PC-3 (cell line): Measurements from ENCODE around the gene HDGF. TPM values are rescaled to one million over a fixed set of nuclear protein-coding genes. Genes with fewer than 3 reads are reported as not detected.

Source experiments
- ATAC-seq: fragments of 200-7000 bp; cut with Tn5 transposase; 2 replicates; pipeline ENCODE4 v1.9.1; 2020; ENCODE audit warnings: mild to moderate bottlenecking, moderate library complexity
- BruUV-seq: library from RNA; stranded (reverse); fragments of 400-500 nt; replicated peaks from 2 replicates; lab custom pipeline; 2021; lab: Mats Ljungman, UMichigan
- CTCF ChIA-PET: fragments of 300-600 bp; sonication (Branson Sonifier 250); formaldehyde crosslinking; loops from one replicate; lab custom pipeline; 2022; ENCODE audit warnings: antibody characterized with exemption; lab: Charles Lee
- POLR2A ChIA-PET: fragments of 300-600 bp; sonication (Branson Sonifier 250); formaldehyde crosslinking; loops from one replicate; lab custom pipeline; 2022; ENCODE audit warnings: antibody characterized with exemption; ENCODE audit not compliant: unreplicated experiment; lab: Charles Lee
- DNase-seq: peaks from one replicate; pipeline ENCODE4 v3.0.0-alpha.2; 2015
- H2AFZ ChIP-seq: fragments of 300-600 bp; sonication (generic); 2 replicates; pipeline ENCODE4 v1.6.0; 2016; ENCODE audit warnings: antibody characterized with exemption, low read length
- H3F3A ChIP-seq: fragments of 300-600 bp; sonication (generic); one replicate; pipeline ENCODE4 v1.6.0; 2017; ENCODE audit warnings: antibody characterized with exemption, low read length, control low read depth, mild to moderate bottlenecking; ENCODE audit not compliant: unreplicated experiment
- H3K27ac ChIP-seq: fragments of 300-600 bp; sonication (generic); 2 replicates; pipeline ENCODE4 v1.5.1; 2016; ENCODE audit warnings: mild to moderate bottlenecking, low read length
- H3K27me3 ChIP-seq: fragments of 300-600 bp; sonication (generic); 2 replicates; pipeline ENCODE4 v1.6.1; 2016; ENCODE audit warnings: low read length, mixed read lengths
- H3K36me3 ChIP-seq: fragments of 300-600 bp; sonication (generic); 2 replicates; pipeline ENCODE4 v1.6.1; 2016; ENCODE audit warnings: low read depth, mixed run types, low read length, mixed read lengths
- H3K4me1 ChIP-seq: fragments of 300-600 bp; sonication (generic); 2 replicates; pipeline ENCODE4 v1.5.1; 2016; ENCODE audit warnings: low read length; ENCODE audit not compliant: insufficient read depth
- H3K4me2 ChIP-seq: fragments of 300-600 bp; sonication (generic); 2 replicates; pipeline ENCODE4 v1.6.0; 2016; ENCODE audit warnings: low read length
- H3K4me3 ChIP-seq: fragments of 300-600 bp; sonication (generic); 2 replicates; pipeline ENCODE4 v1.5.1; 2016; ENCODE audit warnings: mild to moderate bottlenecking, low read length, mixed read lengths
- H3K79me2 ChIP-seq: fragments of 300-600 bp; sonication (generic); 2 replicates; pipeline ENCODE4 v1.6.1; 2017; ENCODE audit warnings: low read length, mixed read lengths
- H3K9ac ChIP-seq: fragments of 300-600 bp; sonication (generic); 2 replicates; pipeline ENCODE4 v1.6.0; 2016; ENCODE audit warnings: mild to moderate bottlenecking, low read length
- H3K9me2 ChIP-seq: fragments of 300-600 bp; sonication (generic); replicated peaks from 2 replicates; pipeline ENCODE4 v1.6.1; 2016; ENCODE audit warnings: mixed run types, low read length, mixed read lengths
- H3K9me3 ChIP-seq: fragments of 300-600 bp; sonication (generic); 2 replicates; pipeline ENCODE4 v1.6.1; 2016; ENCODE audit warnings: low read length, mixed read lengths
- H4K20me1 ChIP-seq: fragments of 300-600 bp; sonication (generic); 2 replicates; pipeline ENCODE4 v1.6.1; 2016; ENCODE audit warnings: low read length, mixed read lengths
- CTCF ChIP-seq: fragments of 300-600 bp; sonication (generic); conservative IDR thresholded peaks from 2 replicates; pipeline ENCODE4 v1.5.1; 2017; ENCODE audit warnings: antibody characterized with exemption, low read depth, mild to moderate bottlenecking, low read length
- EZH2 ChIP-seq: fragments of 300-600 bp; sonication (generic); IDR thresholded peaks from one replicate; pipeline ENCODE4 v1.6.1; 2017; ENCODE audit warnings: antibody characterized with exemption, mild to moderate bottlenecking, low read length; ENCODE audit not compliant: unreplicated experiment
- EZH2phosphoT487 ChIP-seq: fragments of 300-600 bp; sonication (generic); IDR thresholded peaks from 2 replicates; pipeline ENCODE4 v1.6.1; 2018; ENCODE audit warnings: mild to moderate bottlenecking, antibody characterized with exemption, low read length, borderline replicate concordance
- intact Hi-C: fragments of 100-400 bp; cut with micrococcal nuclease; formaldehyde crosslinking; loops from 2 replicates; pipeline ENCODE4 v1.9.0; 2023
- total RNA-seq: library from RNA; depleted of rRNA; stranded (reverse); fragments of >200 nt; gene quantifications from 2 replicates; pipeline ENCODE4 v1.2.3, GENCODE V29; 2014

The HDGF gene
- total RNA-seq, 1 experiment from 2014 or later: 586 TPM

GRCh38 chr1:156711011-156711817, 40.3 kb downstream of the HDGF start:
- no peaks in the 10 kb centered on the region for H3K79me2 ChIP-seq
- peaks cover 25% of the 10 kb centered on the region for H3K4me1 ChIP-seq
- no peak overlapping the region for H3K9ac ChIP-seq
- H3F3A ChIP-seq: no peaks in the 10 kb centered on the region
- no peak for ATAC-seq
- no peak for TF ChIP-seq CTCF
- TF ChIP-seq EZH2: no peak
- TF ChIP-seq EZH2phosphoT487: no peak
- no peaks in the 10 kb centered on the region for H4K20me1 ChIP-seq
- no peak overlapping the region for H2AFZ ChIP-seq
- H3K9me3 ChIP-seq: no peaks in the 10 kb centered on the region
- H3K4me3 ChIP-seq: no peak overlapping the region
- no peak overlapping the region for H3K4me2 ChIP-seq
- H3K27ac ChIP-seq: no peak overlapping the region
- ChIA-PET CTCF (interaction anchor here (2.4 kb wide), 1 partner anchor 21 kb away, joined by 12 read pairs; no protein-coding TSS in a partner anchor), POLR2A (no interaction called here)
- H3K27me3 ChIP-seq: no peaks in the 10 kb centered on the region
- DNase-seq: no peak
- no TSS peak for BruUV-seq
- H3K36me3 ChIP-seq: no peaks in the 10 kb centered on the region
- no peaks in the 10 kb centered on the region for H3K9me2 ChIP-seq
- intact Hi-C loops: no loop called here

- Histone ChIP-seq H3K27me3 (no peaks in the 10 kb centered on the region), H3K4me1 (peaks cover 38% of the 10 kb centered on the region), H3K4me3 (no peak overlapping the region), H3F3A (no peaks in the 10 kb centered on the region), H2AFZ (no peak overlapping the region), H3K4me2 (peak overlapping the region; percentile 40; the same call in 1 of the 2 replicates), H3K27ac (no peak overlapping the region), H3K79me2 (no peaks in the 10 kb centered on the region), H3K36me3 (no peaks in the 10 kb centered on the region), H3K9me2 (no peaks in the 10 kb centered on the region), H4K20me1 (no peaks in the 10 kb centered on the region), H3K9ac (no peak overlapping the region), H3K9me3 (no peaks in the 10 kb centered on the region)
- POLR2A ChIA-PET: interaction anchor here (0.5 kb wide), 1 partner anchor 22 kb away, joined by 5 read pairs; no protein-coding TSS in a partner anchor
- ATAC-seq (peak; percentile 77), DNase-seq (peak; percentile 83)
- TF ChIP-seq CTCF (no peak), EZH2phosphoT487 (no peak)
- BruUV-seq: no TSS peak
- CTCF ChIA-PET: interaction anchor here (0.8 to 2.4 kb wide), 3 partner anchors 16 to 324 kb away, joined by 4 to 12 read pairs (median 5); no protein-coding TSS in a partner anchor
- intact Hi-C loops: loop anchor here (1.0 kb wide), 1 partner anchor 16 kb away; no protein-coding TSS in a partner anchor
Observed at GRCh38 chr1:156709757-156710489, 41.6 kb downstream of the HDGF start.
